ENCODE results near the gene TGFBI.

Gene TGFBI

GRCh38 chr5:136064510-136064909, 35.7 kb downstream of the TGFBI start:
- peak; percentile 20 for DNase-seq (ENCODE audit: low read depth)

- no peak for DNase-seq (ENCODE audit: low read depth)
Measured at GRCh38 chr5:136065588-136065987, 36.8 kb downstream of the TGFBI start.

- peak; percentile 28 for DNase-seq (ENCODE audit: low read depth)
Measured at GRCh38 chr5:136066661-136067271, 38.0 kb downstream of the TGFBI start.

- no peak for DNase-seq (ENCODE audit: low read depth)
Measured at GRCh38 chr5:136067422-136067821, 38.6 kb downstream of the TGFBI start.

- no peak for DNase-seq (ENCODE audit: low read depth)
Measured at GRCh38 chr5:136070486-136071285, 41.9 kb downstream of the TGFBI start.

- DNase-seq (ENCODE audit: low read depth) = no peak
Measured at GRCh38 chr5:136073714-136074529, 45.1 kb downstream of the TGFBI start.

GRCh38 chr5:136075466-136075891, 46.7 kb downstream of the TGFBI start:
- no peak for DNase-seq (ENCODE audit: low read depth)

- no peak for DNase-seq (ENCODE audit: low read depth)
Measured at GRCh38 chr5:136076067-136076466, 47.3 kb downstream of the TGFBI start.

GRCh38 chr5:136076881-136077445, 48.2 kb downstream of the TGFBI start:
- DNase-seq (ENCODE audit: low read depth) = no peak

- no peak for DNase-seq (ENCODE audit: low read depth)
Measured at GRCh38 chr5:136079195-136079985, 50.6 kb downstream of the TGFBI start.

- DNase-seq (ENCODE audit: low read depth) = no peak
Measured at GRCh38 chr5:136080113-136080482, 51.3 kb downstream of the TGFBI start.

- DNase-seq (ENCODE audit: low read depth) = peak; percentile 80
Measured at GRCh38 chr5:136080483-136081216, 51.9 kb downstream of the TGFBI start.

- no peak for DNase-seq (ENCODE audit: low read depth)
Measured at GRCh38 chr5:136081217-136081591, 52.4 kb downstream of the TGFBI start.

GRCh38 chr5:136082390-136083193, 53.8 kb downstream of the TGFBI start:
- peak; percentile 42 for DNase-seq (ENCODE audit: low read depth)

- no peak for DNase-seq (ENCODE audit: low read depth)
Measured at GRCh38 chr5:136084698-136085097, 55.9 kb downstream of the TGFBI start.

GRCh38 chr5:136086783-136087566, 58.2 kb downstream of the TGFBI start:
- no peak for DNase-seq (ENCODE audit: low read depth)

GRCh38 chr5:136087961-136088871, 59.4 kb downstream of the TGFBI start:
- peak; percentile 44 for DNase-seq (ENCODE audit: low read depth)

GRCh38 chr5:136089791-136090190, 61.0 kb downstream of the TGFBI start:
- DNase-seq (ENCODE audit: low read depth) = no peak

Measured in stromal cell of bone marrow (primary cell).